Right renal cortex interstitium (tissue), 3 donors: ENCODE measurements around the gene RASSF7. TPM values are rescaled to one million over a fixed set of nuclear protein-coding genes. Genes with fewer than 3 reads are reported as not detected.

Experiments
- DNase-seq, 3 donors: peaks; one replicate each; pipeline ENCODE4 v3.0.0-alpha.2; 2013; ENCODE audit warnings: low read depth in 3 of 3, low spot score in 2 of 3
- polyA plus RNA-seq, 3 donors: library from polyadenylated mRNA; unstranded; fragments of 120-200 nt; gene quantifications; one replicate each; pipeline ENCODE4 v1.2.1, GENCODE V29; 2013; ENCODE audit not compliant: insufficient read length in 3 of 3

RASSF7 gene
- polyA plus RNA-seq, 3 donors: 33.3 to 42.0 (median 37.5) TPM

GRCh38 chr11:605286-606129, 44.7 kb downstream of the RASSF7 start:
- DNase-seq: no peak

GRCh38 chr11:606245-606644, 45.5 kb downstream of the RASSF7 start:
- no peak for DNase-seq

- no peak for DNase-seq
Observed at GRCh38 chr11:607020-607780, 46.4 kb downstream of the RASSF7 start.

- DNase-seq: no peak
Observed at GRCh38 chr11:607971-608659, 47.3 kb downstream of the RASSF7 start.

GRCh38 chr11:608791-609251, 48.1 kb downstream of the RASSF7 start:
- DNase-seq: no peak

- no peak for DNase-seq
Observed at GRCh38 chr11:609341-609811, 48.6 kb downstream of the RASSF7 start.

GRCh38 chr11:610146-610801, 49.5 kb downstream of the RASSF7 start:
- DNase-seq: no peak

- DNase-seq: no peak
Observed at GRCh38 chr11:611001-611996, 50.5 kb downstream of the RASSF7 start.

GRCh38 chr11:612201-612960, 51.6 kb downstream of the RASSF7 start:
- no peak for DNase-seq

- no peak for DNase-seq
Observed at GRCh38 chr11:612961-613300, 52.2 kb downstream of the RASSF7 start.

- no peak for DNase-seq
Observed at GRCh38 chr11:613369-613968, 52.7 kb downstream of the RASSF7 start.

Other genes with a start within 250 kb of the RASSF7 start
- gene IFITM1, start 246.9 kb upstream of the RASSF7 start, polyA plus RNA-seq: 10 to 100 TPM; 33.9 to 45.6 (median 43.5) TPM
- gene IFITM3, start 240.1 kb upstream of the RASSF7 start, polyA plus RNA-seq: 100 to 1,000 TPM; 299 to 430 (median 398) TPM
- 10 to 100 TPM; 45.9 to 50.1 (median 47.4) TPM for gene B4GALNT4, start 191.5 kb upstream of the RASSF7 start, polyA plus RNA-seq
- 1 to 10 TPM; 4.1 to 5.5 (median 4.4) TPM for gene PKP3, start 166.8 kb upstream of the RASSF7 start, polyA plus RNA-seq
- gene SIGIRR, start 146.0 kb upstream of the RASSF7 start, polyA plus RNA-seq: 10 to 100 TPM; 25.0 to 31.9 (median 25.6) TPM
- gene ANO9, start 119.0 kb upstream of the RASSF7 start, polyA plus RNA-seq: 10 to 100 TPM in 1 of 3 donors, 1 to 10 TPM in 2; 6.4 to 10.3 (median 7.0) TPM
- gene PTDSS2, start 110.7 kb upstream of the RASSF7 start, polyA plus RNA-seq: 10 to 100 TPM; 27.0 to 30.6 (median 27.1) TPM
- gene RNH1, start 53.7 kb upstream of the RASSF7 start, polyA plus RNA-seq: 10 to 100 TPM; 62.4 to 80.0 (median 71.8) TPM
- gene HRAS, start 25.4 kb upstream of the RASSF7 start, polyA plus RNA-seq: 10 to 100 TPM; 36.8 to 44.5 (median 39.2) TPM
- gene LRRC56, start 23.4 kb upstream of the RASSF7 start, polyA plus RNA-seq: 1 to 10 TPM; 2.7 to 3.2 (median 3.0) TPM
- 1 to 10 TPM; 2.6 to 2.7 (median 2.6) TPM for gene LMNTD2, start 232 bp upstream of the RASSF7 start, polyA plus RNA-seq
- gene PHRF1, start 15.5 kb downstream of the RASSF7 start, polyA plus RNA-seq: 10 to 100 TPM; 17.9 to 20.7 (median 18.4) TPM
- gene IRF7, start 55.0 kb downstream of the RASSF7 start, polyA plus RNA-seq: 1 to 10 TPM; 5.9 to 8.0 (median 7.3) TPM
- 10 to 100 TPM; 31.0 to 42.2 (median 41.3) TPM for gene CDHR5, start 64.0 kb downstream of the RASSF7 start, polyA plus RNA-seq
- 1 to 10 TPM in 2 of 3 donors, under 1 TPM in 1; 0.76 to 1.6 (median 1.5) TPM for gene SCT, start 66.2 kb downstream of the RASSF7 start, polyA plus RNA-seq
- gene DRD4, start 76.3 kb downstream of the RASSF7 start, polyA plus RNA-seq: 1 to 10 TPM; 1.4 to 2.4 (median 1.6) TPM
- 10 to 100 TPM; 30.6 to 52.9 (median 43.5) TPM for gene DEAF1, start 134.3 kb downstream of the RASSF7 start, polyA plus RNA-seq
- 10 to 100 TPM; 31.0 to 38.4 (median 33.2) TPM for gene TMEM80, start 134.8 kb downstream of the RASSF7 start, polyA plus RNA-seq
- 100 to 1,000 TPM in 1 of 3 donors, 10 to 100 TPM in 2; 89.8 to 112 (median 91.2) TPM for gene EPS8L2, start 145.3 kb downstream of the RASSF7 start, polyA plus RNA-seq
- 100 to 1,000 TPM; 109 to 129 (median 120) TPM for gene TALDO1, start 186.5 kb downstream of the RASSF7 start, polyA plus RNA-seq
- gene GATD1, start 216.5 kb downstream of the RASSF7 start, polyA plus RNA-seq: 10 to 100 TPM; 47.3 to 62.5 (median 53.8) TPM
- under 1 TPM; 0.24 to 0.29 (median 0.27) TPM for gene CEND1, start 229.1 kb downstream of the RASSF7 start, polyA plus RNA-seq
- 10 to 100 TPM; 10.8 to 11.5 (median 10.9) TPM for gene SLC25A22, start 237.3 kb downstream of the RASSF7 start, polyA plus RNA-seq
- gene PIDD1, start 244.3 kb downstream of the RASSF7 start, polyA plus RNA-seq: 1 to 10 TPM; 5.4 to 6.9 (median 5.6) TPM
- gene RPLP2, start 249.0 kb downstream of the RASSF7 start, polyA plus RNA-seq: 100 to 1,000 TPM; 827 to 976 (median 885) TPM